Glutamatergic neuron (in vitro differentiated cells): ENCODE measurements around the gene SKOR2. TPM values are rescaled to one million over a fixed set of nuclear protein-coding genes. Genes with fewer than 3 reads are reported as not detected.

Source experiments
- DNase-seq: peaks from one replicate; pipeline ENCODE4 v3.0.0; 2022
- H3K27ac Mint-ChIP-seq: one replicate; pipeline ENCODE4 v1.8.0; 2020; ENCODE audit warnings: mild to moderate bottlenecking, mixed read lengths, inconsistent platforms; ENCODE audit not compliant: unreplicated experiment
- H3K27me3 Mint-ChIP-seq: one replicate; pipeline ENCODE4 v1.8.0; 2020; ENCODE audit warnings: mild to moderate bottlenecking, moderate library complexity, mixed read lengths, inconsistent platforms; ENCODE audit not compliant: unreplicated experiment
- H3K36me3 Mint-ChIP-seq: one replicate; pipeline ENCODE4 v1.8.0; 2020; ENCODE audit warnings: mild to moderate bottlenecking, mixed read lengths, inconsistent platforms; ENCODE audit not compliant: unreplicated experiment
- H3K4me1 Mint-ChIP-seq: one replicate; pipeline ENCODE4 v1.8.0; 2020; ENCODE audit warnings: mild to moderate bottlenecking, low read depth, mixed read lengths, inconsistent platforms; ENCODE audit not compliant: unreplicated experiment
- H3K4me3 Mint-ChIP-seq: one replicate; pipeline ENCODE4 v1.8.0; 2020; ENCODE audit warnings: mild to moderate bottlenecking, mixed read lengths, inconsistent platforms; ENCODE audit not compliant: unreplicated experiment
- H3K9me3 Mint-ChIP-seq: one replicate; pipeline ENCODE4 v1.8.0; 2020; ENCODE audit warnings: mild to moderate bottlenecking, moderate library complexity, mixed read lengths, inconsistent platforms; ENCODE audit not compliant: unreplicated experiment
- CTCF ChIP-seq: fragments of 200-600 bp; sonication (generic); IDR thresholded peaks from one replicate; pipeline ENCODE4 v1.5.0; 2021; ENCODE audit not compliant: partially characterized antibody, unreplicated experiment
- total RNA-seq: library from RNA; stranded (reverse); fragmentation: NEBNext Ultra II Directional; extraction: Animal tissue kit (Norgen Biotek cat#: 25700); gene quantifications from one replicate; pipeline ENCODE4 v1.2.1, GENCODE V29; 2021; ENCODE audit not compliant: unreplicated experiment

The SKOR2 gene
- total RNA-seq, 1 donor from 2014 or later: 6.7 TPM

- Mint-ChIP-seq H3K4me1 (peaks cover 19% of the 10 kb centered on the region), H3K27ac (peak overlapping the region; percentile 30), H3K9me3 (peaks cover 7% of the 10 kb centered on the region), H3K4me3 (peak overlapping the region; percentile 70), H3K27me3 (peaks cover 3% of the 10 kb centered on the region), H3K36me3 (no peaks in the 10 kb centered on the region)
- no peak for TF ChIP-seq CTCF
- peak; percentile 60 for DNase-seq
These were observed 36.6 kb upstream of the SKOR2 start for GRCh38 chr18:47287911-47288585.

GRCh38 chr18:47286776-47287410, 35.4 kb upstream of the SKOR2 start:
- DNase-seq: no peak
- Mint-ChIP-seq H3K27me3 (peaks cover 3% of the 10 kb centered on the region), H3K4me1 (peaks cover 19% of the 10 kb centered on the region), H3K9me3 (peaks cover 7% of the 10 kb centered on the region), H3K27ac (peak overlapping the region; percentile 19), H3K36me3 (no peaks in the 10 kb centered on the region), H3K4me3 (peak overlapping the region; percentile 3)
- no peak for TF ChIP-seq CTCF

- no peak overlapping the region for H3K27ac Mint-ChIP-seq
- peaks cover 15% of the 10 kb centered on the region for H3K4me1 Mint-ChIP-seq
- H3K4me3 Mint-ChIP-seq: no peak overlapping the region
- no peak for TF ChIP-seq CTCF
- H3K36me3 Mint-ChIP-seq: no peaks in the 10 kb centered on the region
- H3K27me3 Mint-ChIP-seq: no peaks in the 10 kb centered on the region
- no peak for DNase-seq
- H3K9me3 Mint-ChIP-seq: peaks cover 10% of the 10 kb centered on the region
These were observed 34.0 kb upstream of the SKOR2 start for GRCh38 chr18:47285456-47285855.

- no peaks in the 10 kb centered on the region for H3K27me3 Mint-ChIP-seq
- DNase-seq: no peak
- no peaks in the 10 kb centered on the region for H3K36me3 Mint-ChIP-seq
- TF ChIP-seq CTCF: no peak
- no peak overlapping the region for H3K4me3 Mint-ChIP-seq
- peaks cover 10% of the 10 kb centered on the region for H3K9me3 Mint-ChIP-seq
- H3K4me1 Mint-ChIP-seq: peaks cover 17% of the 10 kb centered on the region
- H3K27ac Mint-ChIP-seq: no peak overlapping the region
These were observed 33.4 kb upstream of the SKOR2 start for GRCh38 chr18:47284721-47285395.

- H3K4me1 Mint-ChIP-seq: peaks cover 13% of the 10 kb centered on the region
- H3K36me3 Mint-ChIP-seq: no peaks in the 10 kb centered on the region
- H3K4me3 Mint-ChIP-seq: no peak overlapping the region
- H3K27ac Mint-ChIP-seq: no peak overlapping the region
- H3K9me3 Mint-ChIP-seq: peaks cover 10% of the 10 kb centered on the region
- DNase-seq: no peak
- peaks cover 2% of the 10 kb centered on the region for H3K27me3 Mint-ChIP-seq
- peak; percentile 54 for TF ChIP-seq CTCF
These were observed 32.0 kb upstream of the SKOR2 start for GRCh38 chr18:47283476-47283875.
